ACHN (cell line): Measurements from ENCODE around the gene ID2.

Experiments
- DNase-seq: peaks from one replicate; pipeline ENCODE4 v3.0.0-alpha.2; 2015
- in situ Hi-C: cut with HindIII; loops from 2 replicates; pipeline ENCODE4 v1.10.0; 2017; ENCODE audit warnings: low sequenced_read_pairs, low pct_ligation_motif_present, low pct_unique_long_range_greater_than_20kb

ID2 gene

DNA sequence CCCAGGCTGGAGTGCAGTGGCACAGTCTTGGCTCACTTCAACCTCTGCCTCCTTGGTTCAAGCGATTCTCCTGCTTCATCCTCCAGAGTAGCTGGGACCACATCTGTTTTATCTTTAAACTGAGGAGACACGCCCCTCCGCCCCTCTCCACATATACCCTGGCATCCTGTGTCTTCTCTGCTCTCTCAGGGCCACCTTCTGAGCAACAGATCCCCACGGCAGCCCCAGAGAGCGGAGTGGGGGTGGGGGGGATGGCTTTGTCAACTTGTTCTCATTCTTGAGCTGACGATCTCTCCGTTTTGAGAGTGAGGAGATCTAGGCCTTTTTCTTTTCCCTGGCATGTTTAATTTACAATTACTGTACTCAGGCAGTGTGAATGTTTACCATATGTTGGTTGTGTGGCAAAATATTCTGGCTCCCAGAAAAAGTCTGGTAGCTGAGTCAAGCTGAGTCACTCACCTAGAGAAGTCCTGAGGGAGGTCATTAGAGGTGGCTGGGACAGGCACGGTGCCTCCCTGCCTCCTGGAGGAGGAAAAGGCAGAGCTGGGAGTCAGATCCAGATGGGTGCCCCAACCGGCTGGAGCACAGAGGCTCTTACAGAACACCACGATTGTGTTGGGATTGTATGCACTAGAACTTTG is 19.5 kb upstream of the ID2 start:
- in situ Hi-C loops = no loop called here
- DNase-seq = peak; percentile 72

DNA sequence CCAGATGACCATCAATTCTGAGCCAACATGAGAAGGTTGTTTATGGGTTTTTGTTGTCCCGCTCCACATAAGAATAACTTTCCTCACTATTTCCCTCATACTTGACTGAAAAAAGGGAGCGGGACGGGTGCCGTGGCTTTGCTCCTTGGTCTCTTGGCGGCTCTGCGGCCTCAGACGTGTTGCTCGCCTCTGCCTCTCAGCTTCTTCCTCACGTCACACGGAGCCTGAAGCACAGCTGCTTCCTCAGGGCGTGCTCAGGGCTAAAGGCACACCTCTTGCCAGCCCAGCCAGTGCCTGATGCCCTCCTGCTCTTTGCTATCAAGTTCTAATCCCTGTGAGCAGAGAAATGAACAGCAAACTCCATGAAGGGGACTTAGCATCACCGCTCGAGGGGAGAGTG is 17.9 kb upstream of the ID2 start:
- DNase-seq = no peak
- in situ Hi-C loops = no loop called here

DNA sequence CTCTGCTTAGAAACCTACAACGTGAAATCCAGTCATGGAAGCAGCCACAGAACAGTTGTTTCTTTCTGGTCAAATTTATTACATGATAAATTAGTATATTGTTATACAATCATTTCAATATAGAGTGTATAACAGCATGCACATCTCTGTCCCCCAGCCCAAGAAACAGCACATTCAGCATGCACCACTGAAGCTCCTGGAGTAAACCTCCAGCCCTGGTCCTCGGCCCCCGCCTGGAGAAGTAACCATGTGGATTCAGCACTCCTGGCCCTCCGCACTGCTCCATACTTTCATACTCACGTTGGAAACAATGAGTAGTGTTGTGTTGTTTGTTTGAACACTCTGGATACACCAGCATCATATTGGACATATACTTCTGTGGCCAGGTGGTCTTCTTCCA is 15.3 kb upstream of the ID2 start:
- in situ Hi-C loops = no loop called here
- no peak for DNase-seq

DNA sequence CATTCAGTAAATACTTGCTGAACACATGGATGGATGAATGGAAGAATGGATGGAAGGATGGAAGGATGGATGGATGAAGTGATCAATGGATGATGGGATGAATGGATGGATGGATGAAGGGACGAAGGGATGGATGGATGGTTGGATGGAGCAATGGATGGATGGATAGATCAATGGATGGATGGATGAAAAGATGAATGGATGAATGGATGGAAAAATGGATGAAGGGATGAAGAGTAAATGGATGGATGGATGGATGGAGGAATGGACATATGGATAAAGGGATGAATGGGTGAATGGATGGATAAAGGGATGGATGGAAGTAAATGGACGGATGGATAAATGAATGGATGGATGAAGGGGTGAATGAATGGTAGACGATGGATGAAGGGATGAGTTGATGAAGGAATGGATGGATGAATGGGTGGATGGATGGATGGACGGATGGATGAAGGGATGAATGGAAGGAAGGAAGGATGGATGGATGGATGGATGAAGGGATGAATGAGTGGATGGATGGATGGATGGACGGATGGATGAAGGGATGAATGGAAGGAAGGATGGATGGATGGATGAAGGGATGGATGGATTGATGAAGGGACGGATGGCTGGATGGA is 13.9 kb upstream of the ID2 start:
- DNase-seq = no peak
- in situ Hi-C loops = no loop called here

DNA sequence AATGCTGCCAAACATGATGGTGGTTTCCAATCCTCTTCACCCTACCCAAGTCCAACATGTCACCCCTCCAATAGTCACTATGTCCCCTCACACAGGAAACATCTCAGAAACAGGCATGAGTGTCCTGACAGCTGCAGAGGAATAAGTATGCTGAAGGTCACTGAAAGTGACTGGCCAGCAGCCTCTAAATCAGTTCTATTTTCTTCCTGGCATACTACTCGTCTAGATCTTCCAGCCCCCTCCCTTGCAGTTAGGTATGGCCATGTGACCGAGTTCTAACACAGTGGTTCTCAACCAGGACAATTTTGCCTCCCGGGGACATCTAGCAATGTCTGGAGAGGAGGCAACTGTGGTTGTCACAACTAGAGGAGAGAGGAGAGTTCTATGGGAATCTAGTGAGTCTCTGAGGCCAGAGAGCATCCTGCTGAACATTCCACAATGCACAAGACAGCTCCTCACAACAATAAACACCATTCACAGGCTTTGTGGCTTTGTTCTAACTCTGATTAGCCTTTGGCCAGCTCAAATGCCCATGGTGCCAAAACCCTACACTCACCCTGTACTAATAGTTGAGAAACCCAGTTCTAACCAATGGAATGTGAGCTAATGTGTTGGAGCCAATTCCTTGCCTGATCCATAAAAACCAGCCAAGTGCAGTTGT is 12.6 kb upstream of the ID2 start:
- in situ Hi-C loops = no loop called here
- no peak for DNase-seq

DNA sequence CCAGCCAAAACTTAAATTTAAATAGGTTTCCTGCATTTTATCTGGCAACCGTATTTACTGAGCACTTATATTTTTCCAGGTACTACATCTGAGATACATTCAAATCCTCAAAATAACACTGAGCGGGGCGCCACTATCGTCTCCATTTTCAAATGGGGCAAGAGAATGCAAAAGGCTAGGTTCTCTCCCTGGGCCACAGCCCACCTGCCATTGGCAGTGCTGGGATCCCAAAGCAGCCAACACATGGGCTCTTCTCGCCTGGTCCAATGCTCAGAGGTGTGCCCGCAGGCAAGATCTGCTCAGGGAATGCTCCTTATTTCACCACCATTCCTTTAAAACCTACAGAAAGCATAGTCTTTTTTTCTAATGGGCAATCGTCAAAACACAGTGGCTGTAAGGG is 11.3 kb upstream of the ID2 start:
- in situ Hi-C loops = no loop called here

DNA sequence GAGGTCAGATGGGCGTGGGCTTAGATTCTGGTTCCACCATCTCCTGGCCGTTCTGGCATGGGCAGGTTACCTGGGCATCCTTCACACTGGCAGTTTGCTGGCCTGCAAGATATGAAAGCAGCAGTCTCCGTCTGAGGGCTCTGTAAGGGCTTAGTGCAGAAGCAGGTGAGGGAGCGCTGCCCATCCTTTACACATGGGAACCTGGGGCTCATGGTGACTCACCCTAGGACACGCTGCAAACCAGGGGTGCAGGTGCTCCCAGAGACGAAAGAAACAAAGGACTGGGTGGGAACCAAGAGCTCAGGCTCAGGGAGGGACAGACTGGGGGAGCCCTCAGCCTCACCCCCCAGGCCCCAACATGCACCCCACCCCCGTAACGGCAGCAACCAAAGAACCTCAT is 10.7 kb upstream of the ID2 start:
- in situ Hi-C loops = no loop called here
- no peak for DNase-seq

More for the DNA sequence above, 11.3 kb upstream of the ID2 start:
- no peak for DNase-seq

DNA sequence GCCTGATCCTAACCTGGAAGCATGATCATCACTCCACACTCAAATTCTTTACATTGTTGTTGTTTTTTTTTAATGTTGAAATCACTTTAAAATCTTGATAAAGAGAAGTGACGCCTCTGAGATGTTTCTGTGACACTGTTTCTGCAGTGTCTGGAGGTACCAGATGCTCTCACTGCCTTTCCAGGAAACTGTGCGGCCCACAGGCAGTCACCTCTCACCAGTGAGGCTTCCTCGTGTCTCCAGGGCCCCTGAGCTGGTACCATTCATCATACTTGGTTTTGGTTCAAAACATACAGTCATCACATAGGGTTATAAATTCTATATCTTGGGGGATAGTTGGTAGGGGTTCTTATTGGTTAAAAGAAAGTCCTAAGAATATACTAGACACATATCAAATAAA is 10.1 kb upstream of the ID2 start:
- DNase-seq = no peak
- in situ Hi-C loops = no loop called here

DNA sequence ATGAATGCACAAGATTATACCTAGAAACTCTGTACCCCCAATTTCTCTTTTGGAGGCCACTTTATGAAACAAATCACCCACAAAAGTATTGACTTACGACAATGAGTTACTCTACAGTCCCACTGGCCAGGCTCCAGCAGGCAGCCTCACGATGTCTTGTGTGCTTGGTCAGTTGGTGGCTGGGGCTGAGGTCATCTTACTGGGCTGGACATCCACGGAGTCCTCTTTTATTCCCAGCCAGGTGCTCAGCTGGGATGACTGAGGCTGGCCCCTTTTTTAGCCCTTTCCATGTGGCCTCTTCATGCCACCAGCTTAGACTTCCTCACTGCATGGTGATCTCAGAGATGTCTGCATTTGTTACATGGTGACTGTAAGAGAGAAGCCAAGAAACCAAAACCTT is 8.9 kb upstream of the ID2 start:
- in situ Hi-C loops = no loop called here
- no peak for DNase-seq

DNA sequence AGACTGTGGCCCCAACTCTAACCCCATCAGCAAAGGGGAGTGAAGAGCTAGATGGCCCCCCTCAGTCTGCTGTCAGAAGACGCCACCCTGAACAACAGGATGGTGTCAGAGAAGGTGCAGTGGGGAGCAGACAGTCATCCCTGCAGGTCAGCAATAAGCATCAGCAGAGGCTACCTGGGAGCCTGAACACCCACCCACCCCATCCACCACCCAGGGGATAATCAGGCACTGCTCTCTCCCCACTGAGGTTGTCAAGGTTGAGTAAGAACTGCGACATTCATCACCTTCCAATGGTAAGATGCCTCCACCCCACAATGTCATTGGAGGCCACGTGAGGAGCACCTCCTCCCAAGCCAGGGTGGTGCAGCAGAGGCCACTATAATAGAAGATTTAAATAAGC is 8.5 kb upstream of the ID2 start:
- no peak for DNase-seq
- in situ Hi-C loops = no loop called here

DNA sequence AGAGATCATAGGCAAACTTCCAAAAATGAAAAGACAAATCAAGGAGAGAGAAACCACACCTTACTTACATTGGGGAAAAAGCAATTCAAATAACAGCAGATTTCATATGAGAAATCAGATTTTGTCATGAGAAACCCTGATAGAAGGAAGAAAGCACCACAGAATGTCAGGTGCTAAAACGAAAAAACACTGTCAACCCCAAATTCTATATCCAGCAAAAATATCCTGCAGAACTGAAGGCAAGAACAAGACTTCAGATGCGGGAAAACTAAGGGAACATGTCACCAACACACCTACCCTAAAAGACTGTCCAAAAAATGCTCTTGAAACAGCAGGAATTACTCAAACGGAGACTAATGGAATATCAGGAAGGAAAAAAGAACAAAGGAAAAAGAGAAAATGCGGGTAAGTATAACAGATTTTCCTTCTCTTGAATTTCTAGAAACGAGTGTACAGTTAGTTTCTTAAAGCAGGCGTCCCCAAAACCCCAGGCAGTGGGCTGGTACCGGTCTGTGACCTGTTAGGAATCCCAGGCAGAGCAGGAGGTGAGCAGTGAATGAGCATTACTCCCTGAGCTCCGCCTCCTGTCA is 7.3 kb upstream of the ID2 start:
- in situ Hi-C loops = no loop called here
- DNase-seq = no peak

DNA sequence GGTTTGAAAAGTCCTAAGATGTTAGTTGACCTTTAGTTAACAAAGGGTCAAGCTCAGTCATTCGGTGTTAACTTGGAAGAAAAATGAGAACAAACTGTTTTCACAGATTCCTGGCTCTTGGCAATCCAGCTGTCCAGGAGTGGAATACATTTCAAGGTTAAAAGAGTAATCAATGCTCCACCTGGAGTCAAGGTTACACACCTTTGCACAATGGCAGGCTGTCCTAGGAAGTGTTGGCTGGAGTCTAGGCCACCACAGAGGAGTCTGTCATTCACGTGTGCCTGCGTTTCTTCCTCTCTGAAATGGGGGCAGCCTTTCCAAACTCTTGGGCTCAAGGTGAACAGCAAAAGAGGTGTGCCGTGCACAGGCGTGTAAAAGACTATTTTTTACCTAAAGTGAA is 6.3 kb upstream of the ID2 start:
- DNase-seq = no peak
- in situ Hi-C loops = no loop called here

DNA sequence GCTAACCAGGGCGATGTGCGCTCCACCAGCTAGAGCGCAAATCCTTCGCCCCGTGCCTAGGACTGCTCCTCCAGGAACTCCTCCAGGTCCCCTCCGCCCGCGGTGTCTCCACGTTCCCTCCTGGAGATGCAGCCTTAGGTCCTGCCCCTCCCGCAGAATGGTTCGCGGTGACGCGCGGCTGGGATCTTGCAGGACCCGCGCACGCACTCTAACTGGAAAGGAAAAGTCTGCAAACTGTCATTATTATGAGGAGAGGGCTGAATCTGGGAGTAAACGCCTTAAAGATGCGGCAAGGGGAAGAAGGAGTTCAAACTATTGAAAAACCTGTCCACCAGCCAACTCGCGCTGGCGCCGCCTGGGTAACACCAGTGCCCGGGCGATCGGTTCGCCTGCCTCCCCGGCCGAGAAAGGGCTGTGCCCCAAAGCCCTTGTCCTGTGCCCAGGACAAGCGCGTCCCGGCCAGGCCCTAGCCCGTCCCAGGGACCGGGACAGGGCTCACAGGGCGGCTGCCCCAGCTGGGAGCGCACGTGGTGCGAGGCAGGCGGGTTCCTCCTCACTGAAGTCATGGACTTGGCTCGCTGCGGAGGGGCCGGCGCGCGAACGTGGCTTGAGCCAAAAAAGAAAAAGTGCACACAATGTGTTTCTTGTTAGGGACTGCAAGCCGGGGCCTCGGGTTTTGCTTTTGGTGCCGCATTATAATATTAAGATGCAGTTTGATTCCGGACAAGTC is 5.5 kb upstream of the ID2 start:
- DNase-seq = no peak
- in situ Hi-C loops = no loop called here

DNA sequence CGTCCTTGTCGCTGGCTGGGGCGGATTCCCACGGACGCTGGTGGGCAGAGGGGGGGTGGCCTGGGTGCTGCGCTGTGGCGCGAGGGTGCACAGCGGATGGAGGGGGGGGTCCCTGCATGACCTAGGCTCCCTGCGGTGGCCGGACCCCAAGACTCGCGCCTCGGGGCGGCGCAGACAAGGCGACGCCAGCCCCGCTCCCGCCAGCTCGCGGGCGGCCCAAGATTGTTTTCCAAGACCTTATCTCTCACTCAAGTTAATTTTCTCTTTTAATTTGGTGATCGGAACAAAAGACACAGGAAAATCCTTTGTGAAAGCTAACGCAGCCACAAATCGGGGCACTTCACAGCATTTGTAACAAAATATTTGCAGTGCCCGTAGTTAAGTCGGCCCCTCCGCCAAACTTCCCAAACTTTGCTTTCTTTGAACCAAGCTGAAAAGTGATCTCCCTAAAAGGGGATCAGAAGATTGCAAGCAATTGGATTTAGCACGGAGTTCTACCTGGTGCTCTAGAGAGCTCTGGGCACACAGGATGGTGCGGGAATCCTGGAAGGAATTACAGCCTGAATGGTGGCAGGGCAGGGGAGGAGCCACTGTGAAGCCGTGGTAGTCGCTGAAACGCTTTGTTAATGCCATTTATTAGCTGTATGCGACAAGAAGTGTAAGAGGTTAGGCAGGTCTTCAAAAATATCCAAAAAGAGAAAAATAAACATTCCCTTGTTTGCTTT is 4.8 kb upstream of the ID2 start:
- no peak for DNase-seq
- in situ Hi-C loops = no loop called here

DNA sequence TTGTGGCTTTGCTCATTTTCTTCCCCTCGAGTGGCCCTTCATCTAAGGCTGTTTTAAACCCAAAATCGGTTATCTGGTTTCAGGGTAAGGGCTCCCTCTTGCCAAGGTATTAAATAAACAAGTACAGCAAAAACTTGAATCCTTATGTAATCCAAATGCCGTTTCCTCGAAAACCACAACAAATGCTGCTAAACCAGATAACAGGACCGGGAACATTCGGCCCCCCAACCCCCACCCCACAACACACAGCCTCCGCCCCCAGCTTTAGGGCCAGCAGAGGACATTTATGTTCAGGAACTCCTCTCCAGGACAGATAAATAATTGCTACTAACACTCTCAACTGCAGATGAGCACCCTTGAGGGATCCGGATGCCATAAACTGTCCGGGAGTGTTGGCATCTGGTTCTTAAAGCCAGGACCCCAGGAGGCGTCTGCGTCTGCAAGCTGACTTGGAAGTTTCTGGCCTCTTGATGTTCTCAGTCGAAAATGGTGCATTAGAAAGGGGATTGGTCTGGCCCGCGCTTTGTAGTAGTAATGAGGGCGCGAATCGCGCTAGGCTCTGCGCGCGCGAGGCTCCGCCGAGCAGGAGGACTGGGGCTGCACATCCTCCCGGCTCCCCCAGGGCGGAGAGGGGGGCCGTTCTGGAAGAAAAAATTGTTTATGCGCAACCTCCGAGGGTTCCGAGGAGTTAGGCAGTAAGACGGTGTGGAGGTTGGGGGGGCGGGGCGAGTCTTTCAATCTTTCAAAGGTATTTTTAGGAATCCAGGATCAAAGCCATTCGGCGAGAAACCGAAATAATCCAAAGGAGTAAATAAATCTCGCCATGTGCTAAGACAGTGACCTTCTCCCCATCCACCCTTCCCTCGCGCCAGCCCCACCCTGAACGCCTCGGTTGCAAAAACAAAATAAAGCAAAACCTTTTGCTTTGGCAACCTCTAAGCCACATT is 3.9 kb upstream of the ID2 start:
- peak; percentile 72 for DNase-seq
- in situ Hi-C loops = no loop called here

DNA sequence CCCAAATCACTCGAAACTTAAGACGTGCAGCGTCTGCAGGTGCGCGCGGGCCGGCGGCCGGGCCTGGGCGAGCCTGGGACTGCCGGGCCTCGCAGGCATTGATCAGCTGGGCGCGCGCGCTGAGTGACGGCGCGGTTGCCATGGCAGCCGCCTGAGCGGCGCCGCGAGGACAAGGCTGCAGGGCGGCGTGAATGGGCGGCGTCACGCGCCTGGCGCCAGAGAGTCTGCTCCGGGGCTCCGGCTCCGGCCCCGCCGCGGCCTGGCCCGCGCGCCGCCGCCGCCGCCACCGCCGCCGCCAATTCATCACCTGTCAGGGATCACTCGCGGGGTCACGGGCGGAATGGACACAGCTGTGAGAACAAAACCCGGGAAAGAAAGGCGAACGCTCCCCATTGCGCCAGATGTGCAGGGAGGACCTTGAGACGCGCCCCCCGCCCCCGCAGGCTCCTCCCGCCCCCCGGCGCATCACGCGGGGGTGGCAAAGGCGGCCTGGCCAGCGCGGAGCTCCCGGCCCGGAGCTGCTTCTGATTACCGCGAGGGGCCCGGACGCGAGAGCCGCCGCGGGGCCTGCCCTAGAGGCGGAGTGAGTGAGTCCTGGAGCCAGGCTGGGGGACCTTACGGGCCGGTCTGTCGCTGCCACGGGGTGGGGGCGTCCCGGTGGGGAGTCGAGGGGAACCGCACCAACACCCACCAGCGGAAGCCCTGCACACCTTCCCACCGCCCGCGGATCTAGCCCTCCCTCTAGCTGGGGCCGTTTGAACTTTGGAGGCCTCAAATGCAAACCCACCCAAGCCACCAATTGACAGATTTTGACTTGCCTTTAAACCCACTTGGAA is 2.9 kb upstream of the ID2 start:
- in situ Hi-C loops = no loop called here
- peak; percentile 96 for DNase-seq

DNA sequence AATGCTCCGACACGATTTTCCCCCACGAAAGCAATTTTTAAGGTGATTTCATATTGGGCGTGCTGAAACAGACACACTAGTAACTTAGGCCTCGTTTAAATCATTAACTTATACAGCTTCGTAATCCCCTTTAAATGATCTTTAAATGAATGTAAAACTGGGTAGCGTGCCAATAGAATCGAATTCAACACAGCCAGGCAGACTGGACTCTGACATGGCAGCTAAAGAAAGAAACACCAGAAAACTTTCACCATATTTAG is 2.4 kb upstream of the ID2 start:
- in situ Hi-C loops = no loop called here
- peak; percentile 47 for DNase-seq
